T-helper 2 cell (primary cell): Measurements from ENCODE around the gene CRB1.
A peak's percentile ranks its signal among the peaks of the same experiment; 100 is the strongest.
"Not testable (repeated sequence)": the region's sequence is repeated elsewhere in the genome, so short reads cannot be mapped to it uniquely, and the experiment has no call there.

Experiments used
- DNase-seq, 5 experiments: peaks; one replicate each; pipeline versions ENCODE4 v3.0.0 to v3.0.0-alpha.2; 2012 to 2022

CRB1 gene

DNA sequence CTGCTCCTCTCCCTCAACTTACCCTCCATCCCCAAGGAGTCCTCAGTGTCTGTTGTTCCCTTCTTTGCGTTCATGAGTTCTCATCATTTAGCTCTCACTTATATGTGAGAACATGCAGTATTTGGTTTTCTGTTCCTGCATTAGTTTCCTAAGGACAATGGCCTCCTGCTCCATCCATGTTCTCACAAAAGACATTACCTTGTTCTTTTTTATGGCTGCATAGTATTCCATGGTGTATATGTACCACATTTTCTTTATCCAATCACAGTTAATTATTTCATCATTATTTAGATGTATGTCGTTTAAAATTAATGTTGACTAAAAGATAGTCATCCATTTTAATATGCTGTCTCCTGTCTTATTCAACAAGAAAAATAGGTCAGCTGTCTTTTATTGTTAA is 134.1 kb downstream of the CRB1 start:
- DNase-seq, result no peak

DNA sequence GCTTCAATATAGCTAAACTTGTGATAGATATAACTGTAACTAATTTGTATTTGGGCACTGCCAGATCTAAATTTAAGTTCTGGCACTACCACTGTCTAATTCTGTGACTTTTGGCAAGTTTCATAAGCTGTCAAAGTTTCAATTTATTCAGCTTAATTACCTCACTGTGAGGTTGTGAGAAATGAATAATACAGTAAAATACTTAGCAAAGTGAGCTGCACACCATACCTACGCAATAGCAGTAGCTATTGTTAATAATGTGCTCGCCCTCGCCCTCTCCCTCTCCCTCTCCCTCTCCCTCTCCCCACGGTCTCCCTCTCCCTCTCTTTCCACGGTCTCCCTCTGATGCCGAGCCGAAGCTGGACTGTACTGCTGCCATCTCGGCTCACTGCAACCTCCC is 136.7 kb downstream of the CRB1 start:
- not testable (repeated sequence) for DNase-seq

DNA sequence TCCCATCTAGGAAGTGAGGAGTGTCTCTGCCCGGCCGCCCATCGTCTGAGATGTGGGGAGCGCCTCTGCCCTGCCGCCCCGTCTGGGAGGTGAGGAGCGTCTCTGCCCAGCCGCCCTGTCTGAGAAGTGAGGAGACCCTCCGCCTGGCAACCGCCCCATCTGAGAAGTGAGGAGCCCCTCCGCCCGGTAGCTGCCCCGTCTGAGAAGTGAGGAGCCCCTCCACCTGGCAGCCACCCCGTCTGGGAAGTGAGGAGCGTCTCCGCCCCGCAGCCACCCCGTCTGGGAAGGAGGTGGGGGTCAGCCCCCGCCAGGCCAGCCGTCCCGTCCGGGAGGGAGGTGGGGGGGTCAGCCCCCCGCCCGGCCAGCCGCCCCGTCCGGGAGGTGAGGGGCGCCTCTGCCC is 137.6 kb downstream of the CRB1 start:
- not testable (repeated sequence) for DNase-seq

DNA sequence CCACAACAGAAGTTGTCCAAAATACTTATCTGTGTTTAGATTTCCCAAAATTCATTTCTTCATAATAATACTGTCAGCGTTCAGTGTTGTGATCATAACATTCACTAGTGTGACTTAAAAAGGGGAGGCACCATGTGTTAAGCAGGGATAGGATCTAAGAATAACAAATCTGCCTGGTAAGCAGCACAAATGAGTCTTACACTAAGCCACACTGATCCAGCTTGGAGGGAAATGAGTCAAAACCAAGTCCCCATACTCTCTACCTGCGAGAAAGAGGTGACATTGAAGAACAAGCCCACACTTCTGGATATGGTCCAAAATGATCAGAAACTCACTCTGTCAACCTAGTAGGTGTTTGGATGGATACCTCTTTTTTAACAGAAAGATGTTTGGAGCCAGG is 145.5 kb downstream of the CRB1 start:
- DNase-seq, result peak in 1 of 5 experiments; percentile 37

DNA sequence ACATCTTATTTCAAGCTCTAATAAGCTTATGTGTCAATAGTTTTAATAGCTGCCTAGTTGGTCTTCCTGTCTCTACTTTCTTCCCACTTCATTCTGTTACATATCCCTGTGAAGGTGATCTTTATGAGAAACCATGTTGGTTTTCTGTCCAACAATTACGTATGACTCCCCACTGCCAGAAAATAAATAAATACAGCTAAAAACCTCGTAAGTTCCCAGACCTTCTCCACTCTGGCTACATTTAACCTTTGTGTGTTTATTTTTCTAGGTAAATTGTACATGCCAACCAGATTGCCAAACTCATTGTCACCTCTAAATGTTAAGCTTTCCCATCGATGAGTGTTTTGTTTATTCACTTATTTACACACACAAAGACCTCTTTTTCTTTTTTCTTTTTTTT is 147.2 kb downstream of the CRB1 start:
- no peak for DNase-seq

DNA sequence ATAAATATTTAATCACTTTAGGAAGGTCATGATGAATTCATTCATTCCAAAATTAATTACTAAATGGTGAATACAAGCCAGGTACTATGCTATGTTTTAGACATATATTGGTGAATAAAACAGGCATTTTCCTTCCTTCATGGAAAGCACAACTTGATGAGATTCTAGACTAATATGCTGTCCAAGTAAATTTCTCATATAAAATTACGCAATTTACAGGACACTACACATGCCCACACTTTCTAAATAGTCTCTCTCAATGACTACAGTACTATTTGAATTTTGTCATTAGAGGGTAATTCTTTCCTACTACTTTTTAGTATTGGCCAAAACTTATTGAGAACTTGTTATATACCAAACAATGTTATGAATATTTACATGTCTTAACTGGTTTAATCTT is 150.6 kb downstream of the CRB1 start:
- no peak for DNase-seq

DNA sequence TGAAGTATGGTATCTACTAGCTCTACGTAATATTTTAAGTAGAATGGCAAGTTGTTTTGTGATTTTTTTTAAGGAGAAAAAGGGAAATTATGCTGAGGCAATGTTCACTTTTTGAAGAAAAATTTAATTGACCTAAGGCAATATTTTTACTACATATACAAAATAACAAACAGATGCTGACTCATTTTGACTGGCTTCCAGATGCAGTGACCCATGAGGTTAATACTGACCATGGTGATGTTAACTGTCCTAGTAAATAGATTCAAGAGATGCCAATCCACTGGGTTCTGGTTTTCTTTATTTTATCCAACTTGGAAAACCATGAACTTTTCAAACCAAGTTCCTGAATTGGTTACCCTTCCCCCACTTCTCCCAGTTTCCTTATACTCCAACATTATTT is 154.9 kb downstream of the CRB1 start:
- DNase-seq, result no peak

DNA sequence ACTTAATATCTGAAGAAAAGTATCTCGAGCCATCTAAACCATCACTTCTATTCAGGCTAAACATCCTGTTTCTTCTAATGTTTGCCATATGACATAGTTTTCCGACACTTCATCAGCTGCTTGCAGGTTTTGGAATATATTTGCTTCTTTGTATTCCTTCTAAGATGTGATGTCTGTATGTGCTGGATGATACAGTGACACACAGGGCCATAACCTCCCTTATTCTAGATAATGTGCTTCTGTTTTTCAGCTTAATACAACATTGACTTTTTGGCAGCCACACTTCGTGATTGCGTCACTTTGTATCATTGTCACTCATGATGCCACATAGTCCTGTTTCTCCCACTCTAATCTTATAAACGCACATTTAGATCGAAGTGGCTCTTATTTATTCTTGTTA is 156.3 kb downstream of the CRB1 start:
- no peak for DNase-seq

DNA sequence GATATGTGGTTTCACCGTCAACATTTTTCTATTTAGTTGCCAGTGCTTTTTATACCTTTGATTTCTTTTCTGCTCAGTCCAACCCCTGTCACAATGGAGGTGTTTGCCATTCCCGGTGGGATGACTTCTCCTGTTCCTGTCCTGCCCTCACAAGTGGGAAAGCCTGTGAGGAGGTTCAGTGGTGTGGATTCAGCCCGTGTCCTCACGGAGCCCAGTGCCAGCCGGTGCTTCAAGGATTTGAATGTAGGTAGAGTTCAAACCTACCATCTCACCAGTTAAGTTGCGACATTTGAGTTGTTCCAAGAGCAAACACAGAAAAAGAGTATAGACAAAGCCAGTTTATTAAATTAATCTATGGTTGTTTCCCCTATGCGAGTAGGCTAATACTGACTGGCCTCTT is 161.3 kb downstream of the CRB1 start:
- DNase-seq, result no peak

DNA sequence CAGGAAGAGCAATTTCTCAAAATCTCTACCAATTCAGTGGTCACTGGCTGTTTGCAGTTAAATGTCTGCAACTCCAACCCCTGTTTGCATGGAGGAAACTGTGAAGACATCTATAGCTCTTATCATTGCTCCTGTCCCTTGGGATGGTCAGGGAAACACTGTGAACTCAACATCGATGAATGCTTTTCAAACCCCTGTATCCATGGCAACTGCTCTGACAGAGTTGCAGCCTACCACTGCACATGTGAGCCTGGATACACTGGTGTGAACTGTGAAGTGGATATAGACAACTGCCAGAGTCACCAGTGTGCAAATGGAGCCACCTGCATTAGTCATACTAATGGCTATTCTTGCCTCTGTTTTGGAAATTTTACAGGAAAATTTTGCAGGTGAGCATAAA is 167.2 kb downstream of the CRB1 start:
- no peak for DNase-seq

DNA sequence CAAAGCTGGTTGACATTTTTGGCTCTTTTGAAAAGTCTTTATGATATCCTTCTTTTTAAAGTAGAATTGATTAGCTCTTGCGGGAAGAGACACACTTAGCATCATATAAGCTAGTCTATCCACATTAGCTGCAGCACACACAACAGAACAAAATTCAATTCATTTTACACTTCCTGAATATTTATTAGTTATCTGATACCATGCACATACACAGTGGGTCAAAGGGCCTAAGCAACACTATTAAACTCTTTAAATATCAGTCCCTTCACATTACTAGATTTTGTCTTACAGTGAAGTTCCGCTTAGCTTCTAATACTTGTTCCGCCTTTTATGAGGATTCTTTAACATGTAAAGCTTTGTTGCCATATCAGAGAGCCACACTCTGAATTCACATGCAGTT is 169.5 kb downstream of the CRB1 start:
- DNase-seq, result no peak

DNA sequence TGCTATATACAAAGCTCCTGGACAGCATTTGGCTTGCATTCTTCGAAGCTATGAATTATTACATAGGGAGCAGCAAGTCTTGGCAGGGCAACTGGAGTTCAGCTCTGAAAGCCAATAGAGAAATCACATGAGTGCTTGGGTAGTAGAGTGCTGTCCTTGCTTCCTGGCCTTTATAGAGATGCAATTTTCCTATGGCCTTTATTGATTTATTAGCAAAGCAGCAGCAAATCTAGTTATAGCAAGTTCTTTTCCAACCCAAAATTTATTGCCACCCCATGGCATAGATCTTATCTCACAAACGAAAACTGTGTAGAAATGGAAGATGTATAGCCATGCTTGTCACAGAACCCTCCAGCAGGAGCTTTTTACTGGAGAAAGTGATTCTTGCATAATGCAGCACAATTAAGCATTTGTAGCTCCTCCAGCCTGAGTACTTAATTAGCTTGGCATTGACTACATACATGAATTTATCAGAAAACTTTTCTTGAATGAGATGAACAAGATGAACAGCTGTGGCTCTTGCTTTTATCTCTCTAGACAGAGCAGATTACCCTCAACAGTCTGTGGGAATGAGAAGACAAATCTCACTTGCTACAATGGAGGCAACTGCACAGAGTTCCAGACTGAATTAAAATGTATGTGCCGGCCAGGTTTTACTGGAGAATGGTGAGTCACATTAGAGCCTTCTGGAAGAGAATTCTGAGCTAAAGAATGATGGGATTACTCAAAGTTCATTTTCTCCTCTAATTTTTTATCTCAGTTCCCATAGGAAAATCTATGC is 170.1 kb downstream of the CRB1 start:
- DNase-seq, result no peak

DNA sequence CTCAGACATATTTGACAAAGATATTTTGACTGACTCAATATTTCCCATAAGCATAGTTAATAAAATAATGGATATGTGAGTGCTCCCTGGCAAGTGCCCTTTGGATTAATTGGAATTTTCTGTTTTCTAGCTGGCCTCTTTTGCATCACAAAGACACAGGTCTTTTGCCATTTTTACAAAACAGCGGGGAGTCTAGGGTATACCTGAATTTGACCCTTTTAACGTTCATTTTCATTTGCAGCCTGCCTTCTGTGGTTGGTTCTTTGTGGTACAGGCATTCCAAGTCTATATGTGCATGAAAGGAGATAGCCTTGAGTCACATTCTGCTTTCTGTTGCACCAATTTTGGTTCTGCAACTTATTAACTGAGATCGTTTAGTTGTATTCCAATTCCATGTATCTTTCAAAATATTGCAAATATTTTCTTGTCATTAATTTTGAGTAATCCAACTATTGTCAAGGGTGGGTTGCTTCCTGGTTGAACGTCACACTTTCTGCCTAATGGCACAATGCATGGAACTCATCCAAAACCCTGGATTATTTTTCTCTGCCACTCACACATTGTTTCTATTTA is 171.7 kb downstream of the CRB1 start:
- no peak for DNase-seq

DNA sequence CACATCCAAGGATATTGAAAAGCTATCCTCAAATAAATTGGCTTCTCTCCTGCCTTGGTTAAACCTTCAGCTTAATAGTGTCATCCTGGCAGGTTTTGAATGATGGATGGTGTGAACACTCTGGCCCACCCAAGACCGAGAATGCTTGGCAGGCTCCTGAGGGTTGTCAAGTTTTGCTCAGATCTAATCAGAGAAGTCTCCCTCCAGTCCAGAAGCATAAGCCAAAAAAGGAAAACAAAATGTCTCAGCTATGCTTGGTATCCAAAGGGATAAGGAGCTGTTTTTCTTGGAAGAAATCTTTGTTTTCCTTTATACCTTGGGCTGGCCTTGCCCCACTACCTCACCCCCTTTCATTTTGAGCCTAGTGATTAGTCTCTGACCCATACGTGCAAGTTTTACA is 172.7 kb downstream of the CRB1 start:
- DNase-seq, result no peak

DNA sequence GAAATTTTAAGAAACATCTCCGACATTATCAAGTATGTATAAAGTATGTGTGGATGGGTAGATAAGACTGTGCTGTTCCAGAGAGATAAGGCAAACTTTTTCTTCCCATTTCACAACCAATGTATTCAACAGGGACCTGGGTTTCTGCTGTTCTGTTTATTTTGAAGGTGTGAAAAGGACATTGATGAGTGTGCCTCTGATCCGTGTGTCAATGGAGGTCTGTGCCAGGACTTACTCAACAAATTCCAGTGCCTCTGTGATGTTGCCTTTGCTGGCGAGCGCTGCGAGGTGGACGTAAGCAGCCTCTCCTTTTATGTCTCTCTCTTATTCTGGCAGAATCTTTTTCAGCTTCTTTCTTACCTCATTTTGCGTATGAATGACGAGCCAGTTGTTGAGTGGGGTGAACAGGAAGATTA is 174.0 kb downstream of the CRB1 start:
- no peak for DNase-seq

DNA sequence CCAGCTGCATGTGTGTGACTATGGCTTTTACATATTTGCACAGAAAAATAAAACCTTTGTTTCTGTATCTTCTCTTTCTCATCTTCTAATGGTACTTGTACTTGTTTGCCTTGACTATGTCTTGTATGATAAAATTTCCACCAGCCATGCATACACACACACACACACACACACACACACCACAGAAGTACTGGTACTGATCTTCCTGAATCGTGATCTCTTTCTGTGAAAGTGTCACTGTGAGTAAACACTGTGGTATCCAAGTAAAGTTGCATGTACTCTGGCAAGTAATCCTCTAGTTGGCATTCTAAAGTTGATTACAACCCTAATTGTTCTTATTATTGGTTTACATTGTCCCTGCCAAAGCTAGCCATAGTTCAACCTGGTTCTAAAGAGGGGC is 176.7 kb downstream of the CRB1 start:
- peak in 1 of 5 experiments; percentile 9 for DNase-seq

DNA sequence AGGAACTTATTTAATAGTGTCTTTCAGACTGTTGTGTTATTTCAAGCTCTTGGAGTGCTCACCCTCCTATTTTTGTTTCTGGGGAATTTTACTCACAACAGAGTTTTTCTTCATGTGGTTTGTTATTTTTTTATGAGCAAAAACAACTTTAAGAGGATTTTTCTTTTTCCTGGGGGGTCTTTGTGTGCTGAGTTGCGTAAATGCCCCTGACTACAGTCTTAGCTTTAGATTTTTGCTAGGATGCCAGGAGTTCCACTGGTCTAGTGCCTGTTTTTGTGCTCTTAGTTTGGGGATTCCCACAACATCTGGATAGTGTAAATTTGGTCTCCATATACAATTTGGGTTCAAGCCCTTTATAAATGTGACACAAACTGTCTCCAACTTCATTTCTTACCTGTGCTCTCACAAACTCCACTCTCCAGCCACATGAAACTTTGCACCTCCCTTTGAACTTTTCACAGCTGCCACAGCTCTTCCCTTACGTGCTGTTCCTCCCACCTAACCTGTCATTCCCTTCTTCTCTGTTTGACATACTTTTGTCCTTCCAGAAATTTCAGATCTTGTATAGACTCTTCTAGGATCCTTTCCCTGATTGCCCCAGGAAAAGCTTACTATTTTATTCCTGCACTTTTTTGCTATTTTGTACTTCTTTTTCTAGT is 180.2 kb downstream of the CRB1 start:
- DNase-seq, result no peak

DNA sequence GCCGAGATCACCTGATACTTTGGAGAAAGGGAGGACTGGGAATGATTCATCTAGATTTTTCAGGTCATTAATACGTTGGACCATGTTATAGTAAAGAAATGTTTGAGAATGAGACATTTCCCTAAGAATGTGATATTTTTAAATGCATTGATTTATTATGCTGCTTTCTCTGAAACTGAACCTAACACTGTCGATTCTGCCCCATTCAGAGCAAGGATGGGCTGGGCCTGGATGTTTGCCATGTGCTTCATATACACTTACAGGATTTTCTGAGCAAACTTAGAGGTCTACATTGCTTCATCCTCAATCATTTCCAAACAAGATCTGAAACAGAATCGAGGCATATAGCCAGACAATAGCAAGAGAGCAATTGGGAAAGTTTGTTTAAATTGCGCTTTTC is 183.3 kb downstream of the CRB1 start:
- no peak for DNase-seq

DNA sequence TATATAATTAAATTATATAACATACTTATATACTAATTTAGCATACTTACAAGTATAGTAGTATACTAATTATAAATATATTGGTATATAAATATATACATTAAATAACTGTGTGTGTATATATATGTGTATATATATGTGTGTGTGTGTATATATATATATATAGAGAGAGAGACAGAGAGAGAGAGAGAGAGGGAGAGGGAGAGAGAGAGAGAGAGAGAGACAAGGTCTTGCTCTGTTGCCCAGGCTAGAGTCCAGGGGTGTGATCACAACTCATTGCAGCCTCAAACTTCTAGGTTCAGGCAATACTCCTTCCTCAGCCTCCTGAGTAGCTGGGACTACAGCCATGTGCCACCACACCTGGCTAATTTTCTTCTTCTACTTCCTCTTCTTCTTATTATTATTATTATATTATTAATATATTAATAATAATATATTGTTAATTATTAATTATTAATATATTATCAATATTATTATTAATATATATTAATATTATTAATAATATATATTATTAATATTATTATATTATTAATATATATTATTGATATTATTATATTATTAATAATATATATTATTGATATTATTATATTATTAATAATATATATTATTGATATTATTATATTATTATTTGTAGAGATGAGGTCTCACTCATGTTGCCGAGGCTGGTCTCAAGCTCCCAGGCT is 185.5 kb downstream of the CRB1 start:
- DNase-seq, result no peak

DNA sequence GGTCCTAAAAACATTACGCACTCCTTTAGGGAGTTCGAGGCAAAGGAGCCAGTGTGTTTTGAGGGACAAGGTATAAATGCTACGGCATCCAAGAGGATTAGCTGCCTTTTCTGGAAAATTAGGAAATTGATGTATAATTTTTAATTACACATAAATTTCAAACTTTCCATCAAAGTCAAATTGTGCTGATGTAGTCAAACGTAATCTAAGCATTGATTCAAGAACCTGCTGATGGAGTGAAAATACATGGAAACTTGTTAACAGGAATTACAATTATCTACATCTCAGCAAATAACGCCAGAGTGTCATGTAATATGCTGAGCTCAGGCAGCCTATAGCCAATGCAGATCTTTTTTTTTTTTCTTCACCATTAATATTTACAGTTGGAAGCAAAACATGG is 194.5 kb downstream of the CRB1 start:
- no peak for DNase-seq

DNA sequence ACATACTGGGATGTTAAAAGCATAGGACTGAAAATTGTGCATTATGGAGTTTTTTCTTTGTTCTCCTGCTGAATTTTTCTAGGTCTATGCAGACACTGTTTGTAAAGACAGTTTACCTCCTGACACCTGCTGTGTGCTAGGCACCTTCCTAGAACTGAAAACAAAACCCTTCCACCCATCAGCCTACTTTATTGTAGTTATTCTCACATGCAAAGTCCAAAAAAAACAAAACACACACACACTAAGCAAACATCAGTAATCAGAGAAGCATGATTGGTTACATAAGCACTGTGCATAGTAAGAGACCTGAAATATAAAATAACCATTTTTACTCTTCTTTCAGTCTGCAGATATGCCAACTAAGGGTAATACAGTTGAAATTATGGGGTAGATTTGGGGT is 195.1 kb downstream of the CRB1 start:
- no peak for DNase-seq

DNA sequence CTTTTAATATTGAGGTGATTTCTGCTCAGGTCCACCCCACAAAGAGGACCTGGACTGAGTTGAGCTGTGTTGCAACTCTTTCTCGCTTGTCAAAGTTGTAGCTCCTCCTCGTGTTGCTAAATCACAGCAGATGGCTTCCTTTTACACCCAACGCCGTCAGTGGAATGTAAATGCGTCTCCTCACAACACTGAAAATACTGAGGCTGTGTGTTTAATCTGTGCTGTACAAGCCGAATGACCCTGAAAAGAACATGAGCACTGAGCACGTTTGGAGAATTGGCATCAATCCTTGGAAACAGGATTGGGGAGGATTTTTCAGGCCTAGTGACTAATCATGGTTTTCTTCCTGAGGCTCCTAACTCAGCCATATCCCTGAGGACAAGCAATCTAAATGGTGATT is 196.0 kb downstream of the CRB1 start:
- no peak for DNase-seq

DNA sequence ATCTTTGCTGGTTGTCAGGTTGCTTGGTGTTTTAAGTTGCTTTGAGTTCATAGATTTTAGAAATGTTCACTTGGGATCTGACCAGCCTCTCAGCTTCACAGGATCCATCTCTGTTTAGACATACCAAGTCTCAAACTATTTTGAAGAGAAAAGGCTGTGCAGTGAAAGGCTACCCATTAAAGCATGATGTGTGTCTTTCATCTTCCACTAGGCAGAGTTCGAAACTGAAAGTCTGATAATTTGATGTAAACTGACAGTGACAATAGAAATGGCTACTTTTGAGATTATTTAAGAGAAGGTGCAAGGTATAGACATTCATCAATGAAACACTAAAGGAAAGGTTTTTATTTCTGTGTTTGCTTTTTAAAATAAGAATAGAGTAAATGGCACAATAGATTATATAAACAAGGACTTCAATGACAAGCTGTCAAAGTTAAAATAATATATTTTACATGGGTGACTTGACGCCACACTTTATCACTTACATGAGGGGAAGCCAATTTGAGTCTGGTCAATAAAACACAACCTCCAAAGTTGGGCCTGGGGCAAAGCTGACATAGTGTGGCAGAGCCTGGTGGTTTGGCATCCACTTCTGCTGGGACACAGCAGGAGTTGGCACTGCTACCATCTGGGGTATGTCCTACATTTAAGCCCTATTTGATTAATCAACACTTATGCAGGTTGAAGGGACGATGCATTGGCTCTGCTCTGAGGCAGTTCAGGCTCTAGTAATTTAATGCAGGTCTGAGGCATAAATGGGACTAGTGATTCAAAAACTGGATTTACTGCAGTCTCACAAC is 197.7 kb downstream of the CRB1 start:
- DNase-seq, result no peak
